GM19238 (cell line): Measurements from ENCODE around the gene TGFB1I1.
"Not testable (repeated sequence)": the region's sequence is repeated elsewhere in the genome, so short reads cannot be mapped to it uniquely, and the experiment has no call there.

Source experiments
- DNase-seq: peaks from one replicate; pipeline ENCODE4 v3.0.0; 2011; ENCODE audit warnings: low spot score; ENCODE audit not compliant: insufficient read length

TGFB1I1 gene

GRCh38 chr16:31471875-31472708, at the start of gene TGFB1I1:
TGFB1I1 (plus strand) TSS chr16:31472152; CDS start chr16:31472189, 37 bp downstream.
- no peak for DNase-seq

DNA sequence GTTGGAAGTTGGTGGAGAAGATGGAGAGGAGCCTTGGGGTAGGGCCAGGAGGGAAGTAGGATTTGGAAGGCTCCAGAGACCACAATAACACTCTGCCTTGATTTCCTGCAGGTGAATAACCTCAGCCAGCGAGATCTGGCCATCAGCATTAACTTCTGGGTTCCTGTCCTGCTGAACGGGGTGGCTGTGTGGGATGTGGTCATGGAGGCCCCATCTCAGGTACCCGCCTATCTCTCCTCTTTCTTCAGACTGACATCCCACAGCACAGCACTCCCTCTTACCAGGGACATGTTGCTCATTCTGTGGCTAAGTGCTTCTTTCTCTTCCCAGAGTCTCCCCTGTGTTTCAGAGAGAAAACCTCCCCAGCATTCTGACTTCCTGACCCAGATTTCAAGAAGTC, 48.7 kb upstream of the TGFB1I1 start:
- no peak for DNase-seq

- DNase-seq, result no peak
Measured at GRCh38 chr16:31423801-31424200, 48.2 kb upstream of the TGFB1I1 start.

GRCh38 chr16:31427441-31428278, 44.3 kb upstream of the TGFB1I1 start:
- no peak for DNase-seq

DNA sequence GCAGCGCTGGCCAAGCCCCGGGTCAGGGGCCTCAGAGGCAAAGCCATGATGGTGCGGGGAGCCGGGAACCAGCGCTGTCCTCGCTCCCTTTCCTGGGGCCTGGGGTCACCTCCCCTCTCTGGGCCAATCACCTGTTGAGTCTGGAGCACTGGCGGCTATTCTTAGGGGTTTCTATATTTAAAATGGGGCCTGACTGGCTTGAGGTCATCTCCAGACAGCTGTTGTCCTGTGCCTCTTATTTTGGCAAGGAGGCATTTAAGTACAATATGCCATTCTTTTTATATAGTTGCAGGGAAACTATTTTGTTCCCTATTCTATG, 43.7 kb upstream of the TGFB1I1 start, which contains the start of gene COX6A2:
TSS of gene COX6A2 (minus strand) at position 82 of the 319 bp plus-strand sequence. CDS start at position 47, 35 bp downstream.
- no peak for DNase-seq

- no peak for DNase-seq
Measured at GRCh38 chr16:31428638-31429247, 43.2 kb upstream of the TGFB1I1 start.

- DNase-seq, result no peak
Measured at GRCh38 chr16:31429314-31429713, 42.6 kb upstream of the TGFB1I1 start.

GRCh38 chr16:31429796-31430195, 42.2 kb upstream of the TGFB1I1 start:
- DNase-seq, result no peak

- no peak for DNase-seq
Measured at GRCh38 chr16:31430380-31431052, 41.4 kb upstream of the TGFB1I1 start.

GRCh38 chr16:31435341-31436220, 36.4 kb upstream of the TGFB1I1 start:
- no peak for DNase-seq

- DNase-seq, result no peak
Measured at GRCh38 chr16:31436221-31437045, 35.5 kb upstream of the TGFB1I1 start.

DNA sequence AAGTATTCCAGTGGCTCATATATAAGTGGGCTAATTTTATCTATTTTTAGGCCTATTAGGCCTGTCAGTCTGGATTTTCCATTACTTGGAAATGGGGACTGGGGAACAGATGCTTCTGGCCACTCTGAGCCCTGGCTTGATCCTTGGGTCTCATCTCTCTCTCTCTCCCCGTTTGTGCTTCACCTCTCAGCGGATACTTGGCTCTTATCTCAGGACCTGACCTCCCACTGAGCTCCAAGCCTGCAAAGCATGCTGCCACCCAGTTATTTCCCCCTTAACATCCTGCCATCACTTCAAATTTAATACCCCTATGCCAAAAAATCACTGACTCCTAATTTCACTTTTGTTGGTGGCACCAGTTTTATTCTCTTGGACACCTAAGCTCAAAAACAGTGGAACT, 33.5 kb upstream of the TGFB1I1 start:
- DNase-seq, result no peak

GRCh38 chr16:31439023-31439422, 32.9 kb upstream of the TGFB1I1 start:
- DNase-seq, result not testable (repeated sequence)

DNA sequence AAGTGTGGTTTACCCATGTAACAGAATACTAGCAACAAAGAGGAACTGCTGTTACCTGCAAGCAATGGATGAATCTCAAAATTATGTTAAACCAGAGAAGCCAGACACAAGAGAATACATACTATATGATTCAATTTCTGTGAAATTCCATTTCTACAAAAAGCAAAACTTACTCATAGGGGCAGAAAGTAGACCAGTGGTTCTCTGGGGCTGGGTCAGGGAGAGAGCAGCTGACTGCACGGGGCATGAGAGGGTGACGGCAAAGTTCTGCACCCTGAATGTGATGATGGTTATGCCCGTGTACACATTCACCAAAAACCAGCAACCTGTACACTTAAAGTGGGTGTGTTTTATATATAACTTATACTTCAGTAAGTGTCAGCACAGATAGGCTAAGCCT, 32.4 kb upstream of the TGFB1I1 start:
- DNase-seq, result no peak

- DNase-seq, result no peak
Measured at GRCh38 chr16:31440516-31441184, 31.3 kb upstream of the TGFB1I1 start.

- DNase-seq, result no peak
Measured at GRCh38 chr16:31441956-31442355, 30.0 kb upstream of the TGFB1I1 start.

DNA sequence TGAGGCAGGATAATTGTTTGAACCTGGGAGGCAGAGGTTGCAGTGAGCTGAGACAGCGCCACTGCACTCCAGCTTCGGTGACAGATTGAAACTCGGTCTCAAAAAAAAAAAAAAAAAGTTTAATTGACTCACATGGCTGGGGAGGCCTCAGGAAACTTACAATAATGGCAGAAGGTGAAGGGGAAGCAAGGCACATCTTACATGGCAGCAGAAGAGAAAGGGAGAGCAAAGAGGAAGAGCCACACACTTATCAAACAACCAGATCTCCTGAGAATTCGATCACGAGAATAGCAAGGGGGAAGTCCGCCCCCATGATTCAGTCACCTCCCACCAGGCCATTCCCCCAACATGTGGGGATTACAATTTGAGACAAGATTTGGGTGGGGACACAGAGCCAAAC, 26.0 kb upstream of the TGFB1I1 start:
- not testable (repeated sequence) for DNase-seq

GRCh38 chr16:31451201-31451600, 20.8 kb upstream of the TGFB1I1 start:
- DNase-seq, result no peak
